Adrenal gland (tissue), 5 donors: Measurements from ENCODE around the gene F2RL3.

ENCODE experiments used
- CTCF ChIP-seq, 6 experiments: fragments of 450-650 bp in 4 of 6; fragments of 200-600 bp in 2 of 6; sonication (generic) in 1 of 6; IDR thresholded peaks; 1 replicate in 5 of 6; 2 replicates in 1 of 6; pipeline versions ENCODE4 v1.5.1 to v1.8.0; 2016 to 2021; ENCODE audit warnings: antibody characterized with exemption in 6 of 6, mild to moderate bottlenecking in 2 of 6, moderate library complexity in 1 of 6
- POLR2A ChIP-seq, 2 donors: fragments of 450-650 bp; IDR thresholded peaks; one replicate each; pipeline ENCODE4 v1.6.1; 2017; ENCODE audit warnings: antibody characterized with exemption in 2 of 2, mild to moderate bottlenecking in 2 of 2, moderate library complexity in 1 of 2
- donor health status: DM: no; HTN: no; CAD: no.

- TF ChIP-seq CTCF (IDR thresholded peaks at IDR 0.05) (no peak), POLR2A (IDR thresholded peaks at IDR 0.05) (no peak)
Measured at GRCh38 chr19:16892868-16893685, 4.3 kb downstream of the F2RL3 start.
